K562 treated with DMSO at 1 percent for 12 hours (cell line): ENCODE results near the gene SELENOW. TPM values are rescaled to one million over a fixed set of nuclear protein-coding genes. Genes with fewer than 3 reads are reported as not detected.

Experiments used
- total RNA-seq: library from RNA; unstranded; fragments of 300-600 nt; gene quantifications from 2 replicates; pipeline ENCODE4 v1.2.3, GENCODE V29; 2022; ENCODE audit not compliant: insufficient read depth

Gene SELENOW
- 105 and 163 TPM in 2 replicates for total RNA-seq

GRCh38 chr19:47778049-47778953, at the start of gene SELENOW:
Gene SELENOW, plus strand, starts transcription at chr19:47778703. Its CDS starts 83 bp downstream, at chr19:47778786.

GRCh38 chr19:47745010-47745901, 33.2 kb upstream of the SELENOW start, which contains the start of gene NOP53:
Gene NOP53, plus strand, starts transcription at chr19:47745546. Its CDS starts 14 bp downstream, at chr19:47745560.

DNA sequence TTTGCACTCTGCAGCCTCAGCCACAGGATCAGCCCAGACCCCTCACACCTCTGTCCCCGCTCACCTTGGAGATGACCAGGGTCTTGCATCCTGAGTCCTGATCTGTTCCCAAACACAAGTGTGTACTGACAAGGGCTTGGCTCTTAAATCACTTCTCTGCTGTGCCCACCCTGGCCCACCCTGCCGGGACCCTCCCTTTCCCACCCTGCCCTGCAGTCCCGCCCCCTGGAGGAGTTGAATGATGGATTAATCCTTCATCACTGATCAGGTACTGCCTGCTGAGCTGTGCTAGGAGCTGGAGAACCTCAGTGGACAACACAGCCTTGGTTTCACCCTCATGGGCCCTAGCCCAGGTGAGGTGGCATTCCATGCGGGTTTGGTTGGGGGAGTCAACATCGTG, 25.9 kb downstream of the SELENOW start, which contains the start of gene TPRX1:
TSS of gene TPRX1 (minus strand) at position 101 of the 400 bp plus-strand sequence. CDS start at position 89, 12 bp downstream.

GRCh38 chr19:47821460-47822020, 43.0 kb downstream of the SELENOW start, which contains the start of gene CRX:
Gene CRX, plus strand, starts transcription at chr19:47821937. Its CDS starts 12,507 bp downstream, at chr19:47834444.

Other genes starting within 250 kb of the SELENOW start
- 0.31 TPM in 1 of 2 replicates, not detected in the other for gene ZNF541, start 205.6 kb upstream of the SELENOW start, total RNA-seq
- 3.5 and 8.5 TPM in 2 replicates for gene BICRA, start 169.6 kb upstream of the SELENOW start, total RNA-seq
- 16.4 and 36.9 TPM in 2 replicates for gene EHD2, start 65.3 kb upstream of the SELENOW start, total RNA-seq
- gene NOP53, start 33.2 kb upstream of the SELENOW start, total RNA-seq, result 1,091 and 1,101 TPM in 2 replicates
- gene TPRX1, start 25.8 kb downstream of the SELENOW start, total RNA-seq, result not detected in 2 replicates
- not detected in 2 replicates for gene CRX, start 43.2 kb downstream of the SELENOW start, total RNA-seq
- gene TPRX2, start 80.5 kb downstream of the SELENOW start, total RNA-seq, result not detected in 2 replicates
- gene SULT2A1, start 107.6 kb downstream of the SELENOW start, total RNA-seq, result not detected in 2 replicates
- not detected in 2 replicates for gene BSPH1, start 213.5 kb downstream of the SELENOW start, total RNA-seq
- 2.2 TPM in 1 of 2 replicates, not detected in the other for gene ELSPBP1, start 215.9 kb downstream of the SELENOW start, total RNA-seq